Uterus (tissue), 2 donors: Measurements from ENCODE around the gene ST3GAL5.

Experiments used
- POLR2A ChIP-seq, 2 donors: fragments of 450-650 bp; IDR thresholded peaks; one replicate each; pipeline ENCODE4 v1.6.1; 2016; ENCODE audit warnings: antibody characterized with exemption in 2 of 2, mild to moderate bottlenecking in 1 of 2, moderate library complexity in 1 of 2
- TF ChIP-seq, protein P1 (sequence below), 4 experiments: fragments of 200-600 bp in 2 of 4; fragments of 450-650 bp in 2 of 4; sonication (generic) in 2 of 4; IDR thresholded peaks; one replicate each; pipeline ENCODE4 v1.5.1; 2016 to 2019; ENCODE audit warnings: antibody characterized with exemption in 4 of 4, mild to moderate bottlenecking in 2 of 4, moderate library complexity in 1 of 4

GRCh38 chr2:85900366-85900765, 11.6 kb upstream of the ST3GAL5 start:
- TF ChIP-seq, protein P1, sequence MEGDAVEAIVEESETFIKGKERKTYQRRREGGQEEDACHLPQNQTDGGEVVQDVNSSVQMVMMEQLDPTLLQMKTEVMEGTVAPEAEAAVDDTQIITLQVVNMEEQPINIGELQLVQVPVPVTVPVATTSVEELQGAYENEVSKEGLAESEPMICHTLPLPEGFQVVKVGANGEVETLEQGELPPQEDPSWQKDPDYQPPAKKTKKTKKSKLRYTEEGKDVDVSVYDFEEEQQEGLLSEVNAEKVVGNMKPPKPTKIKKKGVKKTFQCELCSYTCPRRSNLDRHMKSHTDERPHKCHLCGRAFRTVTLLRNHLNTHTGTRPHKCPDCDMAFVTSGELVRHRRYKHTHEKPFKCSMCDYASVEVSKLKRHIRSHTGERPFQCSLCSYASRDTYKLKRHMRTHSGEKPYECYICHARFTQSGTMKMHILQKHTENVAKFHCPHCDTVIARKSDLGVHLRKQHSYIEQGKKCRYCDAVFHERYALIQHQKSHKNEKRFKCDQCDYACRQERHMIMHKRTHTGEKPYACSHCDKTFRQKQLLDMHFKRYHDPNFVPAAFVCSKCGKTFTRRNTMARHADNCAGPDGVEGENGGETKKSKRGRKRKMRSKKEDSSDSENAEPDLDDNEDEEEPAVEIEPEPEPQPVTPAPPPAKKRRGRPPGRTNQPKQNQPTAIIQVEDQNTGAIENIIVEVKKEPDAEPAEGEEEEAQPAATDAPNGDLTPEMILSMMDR (IDR thresholded peaks at IDR 0.05), result no peak
- no peak for TF ChIP-seq POLR2A (IDR thresholded peaks at IDR 0.05)
